GM23338 (cell line): ENCODE data around the gene MKRN1.

Source experiments
- CTCF ChIP-seq, 2 experiments: fragments of 200-600 bp in 1 of 2; sonication (generic) in 1 of 2; conservative IDR thresholded peaks; 2 replicates each; pipeline versions ENCODE4 v1.5.1 to v1.6.1; 2016 to 2017; ENCODE audit warnings: antibody characterized with exemption in 2 of 2, low read depth in 2 of 2, mild to moderate bottlenecking in 2 of 2, moderate library complexity in 1 of 2
- POLR2AphosphoS5 ChIP-seq: IDR thresholded peaks from 2 replicates; pipeline ENCODE4 v1.6.1; 2016; ENCODE audit warnings: antibody characterized with exemption, low read depth
- ZNF331 ChIP-seq: fragments of 250-450 bp; sonication (Bioruptor Pico); IDR thresholded peaks from 2 replicates; pipeline ENCODE4 v1.5.0; 2020; ENCODE audit warnings: low read depth, mild to moderate bottlenecking, moderate library complexity

GRCh38 chr7:140418653-140419052 lies 60.7 kb downstream of the MKRN1 start:
- TF ChIP-seq CTCF (conservative IDR thresholded peaks at IDR 0.05; ENCODE audit: low read depth in 2 of 2) (no peak), POLR2AphosphoS5 (no peak), ZNF331 (CRISPR knock-in tag) (no peak)
